Activated CD4-positive, alpha-beta T cell treated with anti-CD3 and anti-CD28 coated beads for 36 hours (primary cell): ENCODE data around the gene ARHGAP19. TPM values are rescaled to one million over a fixed set of nuclear protein-coding genes. Genes with fewer than 3 reads are reported as not detected.

Experiments used
- ATAC-seq: fragments of 200-7000 bp; cut with Tn5 transposase; one replicate; pipeline ENCODE4 v1.10.0; 2021; ENCODE audit warnings: mild to moderate bottlenecking, moderate library complexity
- CTCF ChIA-PET: fragments of 350-600 bp; sonication (Branson Sonifier 250); formaldehyde crosslinking; loops from one replicate; lab custom pipeline; 2021; ENCODE audit warnings: antibody characterized with exemption; lab: Charles Lee
- POLR2A ChIA-PET: fragments of 350-600 bp; sonication (Branson Sonifier 250); formaldehyde crosslinking; loops from one replicate; lab custom pipeline; 2021; ENCODE audit warnings: antibody characterized with exemption, inconsistent platforms; lab: Charles Lee
- DNase-seq: peaks from one replicate; pipeline ENCODE4 v3.0.0-alpha.2; 2020
- H3K27ac Mint-ChIP-seq: one replicate; pipeline ENCODE4 v1.8.0; 2021; ENCODE audit warnings: mixed read lengths
- H3K27me3 Mint-ChIP-seq: one replicate; pipeline ENCODE4 v1.8.0; 2021; ENCODE audit warnings: mixed read lengths
- H3K36me3 Mint-ChIP-seq: one replicate; pipeline ENCODE4 v1.8.0; 2021; ENCODE audit warnings: low read depth, mixed read lengths
- H3K4me1 Mint-ChIP-seq: one replicate; pipeline ENCODE4 v1.8.0; 2021; ENCODE audit warnings: mixed read lengths
- H3K4me3 Mint-ChIP-seq: one replicate; pipeline ENCODE4 v1.8.0; 2021; ENCODE audit warnings: mild to moderate bottlenecking, moderate library complexity, mixed read lengths
- H3K9me3 Mint-ChIP-seq: one replicate; pipeline ENCODE4 v1.8.0; 2021; ENCODE audit warnings: low read depth, mixed read lengths
- intact Hi-C, 2 experiments: fragments of 100-400 bp; cut with DNase I in 1 of 2; cut with micrococcal nuclease in 1 of 2; formaldehyde crosslinking; loops; one replicate each; pipeline versions ENCODE4 v1.14.2 to v1.15.1; 2022 to 2024; cut with DNase I, micrococcal nuclease
- total RNA-seq, 2 experiments: library from RNA; stranded (reverse); gene quantifications; one replicate each; pipeline ENCODE4 v1.2.3, GENCODE V29; 2021

The ARHGAP19 gene
- total RNA-seq, 2 experiments from 2014 or later: 55.9 to 70.2 TPM

- intact Hi-C loops: no loop called here
- POLR2A ChIA-PET: no interaction called here
- peaks cover 43% of the 10 kb centered on the region for H3K36me3 Mint-ChIP-seq
- H3K27me3 Mint-ChIP-seq: no peaks in the 10 kb centered on the region
- H3K4me1 Mint-ChIP-seq: peaks cover 28% of the 10 kb centered on the region
- DNase-seq (no peak), ATAC-seq (no peak)
- no peak overlapping the region for H3K27ac Mint-ChIP-seq
- H3K4me3 Mint-ChIP-seq: no peak overlapping the region
- CTCF ChIA-PET: interaction anchor here (0.6 to 1.9 kb wide), 3 partner anchors 8 to 18 kb away, joined by 3 to 5 read pairs (median 4); no protein-coding TSS in a partner anchor
- no peaks in the 10 kb centered on the region for H3K9me3 Mint-ChIP-seq
Measured at GRCh38 chr10:97228775-97229157, 63.7 kb downstream of the ARHGAP19 start.

GRCh38 chr10:97228130-97228774 lies 64.2 kb downstream of the ARHGAP19 start:
- Mint-ChIP-seq H3K4me3 (no peak overlapping the region), H3K27me3 (no peaks in the 10 kb centered on the region), H3K36me3 (peaks cover 43% of the 10 kb centered on the region), H3K9me3 (no peaks in the 10 kb centered on the region), H3K4me1 (peaks cover 28% of the 10 kb centered on the region), H3K27ac (no peak overlapping the region)
- POLR2A ChIA-PET: no interaction called here
- DNase-seq (no peak), ATAC-seq (no peak)
- intact Hi-C loops: no loop called here
- CTCF ChIA-PET: interaction anchor here (0.6 to 1.9 kb wide), 6 partner anchors 9 to 193 kb away, joined by 3 to 5 read pairs (median 3); no protein-coding TSS in a partner anchor

DNA sequence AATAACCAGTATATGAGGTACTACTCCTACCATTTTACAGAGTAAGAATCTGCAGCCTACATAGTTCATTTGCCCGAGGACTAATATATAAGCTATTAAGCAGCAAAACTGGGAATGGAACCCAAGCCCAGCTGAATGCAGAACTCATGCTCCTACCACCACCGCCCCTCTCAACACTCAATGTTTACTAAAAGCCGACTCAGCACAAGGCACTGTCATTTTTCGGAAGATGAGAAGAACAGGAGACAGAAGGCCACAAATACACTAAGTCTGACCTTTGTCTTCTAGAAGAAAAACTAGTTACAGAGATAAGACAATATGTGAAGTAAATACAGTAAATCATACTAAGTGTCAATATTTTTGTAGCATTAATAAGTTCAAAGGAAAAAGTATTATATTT lies 66.0 kb downstream of the ARHGAP19 start:
- POLR2A ChIA-PET: interaction anchor here (0.5 kb wide), 1 partner anchor 271 kb away, joined by 3 read pairs; no protein-coding TSS in a partner anchor
- ATAC-seq: no peak

DNA sequence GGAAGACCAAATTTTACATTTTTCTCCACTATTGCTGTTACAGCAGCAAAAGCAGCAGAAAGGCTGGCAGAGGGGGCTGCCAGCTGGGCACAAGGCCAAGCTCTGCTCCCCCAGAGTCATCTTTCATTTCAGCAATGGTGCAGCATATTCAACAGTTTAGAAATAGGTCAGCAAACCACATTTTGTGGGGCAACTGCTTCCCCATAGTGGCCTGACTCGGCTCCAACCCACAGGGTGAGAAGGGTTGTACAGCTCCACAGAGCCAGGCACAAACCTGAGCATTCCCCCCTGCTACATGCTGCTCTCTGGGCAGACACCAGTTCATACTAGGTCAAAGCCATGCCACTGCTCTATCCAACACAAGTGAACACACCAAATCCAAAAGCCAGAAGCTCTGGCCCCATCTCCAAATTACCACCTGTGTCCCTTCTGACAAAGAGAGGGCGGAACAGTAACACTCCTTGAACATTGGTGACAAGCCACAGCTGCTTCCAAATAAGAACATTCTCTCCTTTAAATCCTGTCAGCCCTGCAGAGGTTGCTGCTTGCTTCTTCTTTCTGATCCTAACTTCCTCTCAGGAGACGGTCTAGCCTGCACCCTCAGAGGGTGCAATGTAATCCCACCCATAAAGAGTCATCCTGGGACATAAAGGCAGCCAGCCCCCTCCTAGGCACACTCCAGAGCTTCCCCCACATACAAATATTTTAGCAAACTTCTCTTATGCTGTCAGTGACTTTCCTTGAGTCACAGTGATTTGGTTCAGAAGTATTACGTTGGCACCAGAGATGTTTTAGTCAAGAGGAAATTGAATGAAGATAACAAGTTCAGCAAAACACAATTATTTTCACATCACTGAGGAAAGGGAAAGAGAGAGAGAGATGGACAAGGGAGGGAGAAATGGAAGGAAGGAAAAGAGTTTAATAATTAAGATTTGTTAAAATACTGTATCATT lies 67.7 kb downstream of the ARHGAP19 start:
- Mint-ChIP-seq H3K4me3 (no peak overlapping the region), H3K9me3 (no peaks in the 10 kb centered on the region), H3K27ac (no peak overlapping the region), H3K36me3 (peaks cover 37% of the 10 kb centered on the region), H3K27me3 (no peaks in the 10 kb centered on the region), H3K4me1 (peaks cover 16% of the 10 kb centered on the region)
- CTCF ChIA-PET: interaction anchor here (0.7 to 2.8 kb wide), 7 partner anchors 9 to 199 kb away, joined by 3 to 13 read pairs (median 5); no protein-coding TSS in a partner anchor
- ATAC-seq (peak; percentile 63), DNase-seq (peak; percentile 18)
- intact Hi-C loops: no loop called here
- POLR2A ChIA-PET: no interaction called here

More for the DNA sequence above, 66.0 kb downstream of the ARHGAP19 start:
- intact Hi-C loops: no loop called here
- Mint-ChIP-seq H3K36me3 (peaks cover 38% of the 10 kb centered on the region), H3K27ac (no peak overlapping the region), H3K4me1 (peaks cover 27% of the 10 kb centered on the region), H3K9me3 (no peaks in the 10 kb centered on the region), H3K27me3 (no peaks in the 10 kb centered on the region), H3K4me3 (no peak overlapping the region)
- CTCF ChIA-PET: interaction anchor here (0.6 to 2.8 kb wide), 7 partner anchors 7 to 154 kb away, joined by 3 to 13 read pairs (median 4); no protein-coding TSS in a partner anchor
- DNase-seq: no peak

- intact Hi-C loops: no loop called here
- Mint-ChIP-seq H3K27me3 (no peaks in the 10 kb centered on the region), H3K4me3 (no peak overlapping the region), H3K9me3 (no peaks in the 10 kb centered on the region), H3K4me1 (peaks cover 27% of the 10 kb centered on the region), H3K36me3 (peaks cover 18% of the 10 kb centered on the region), H3K27ac (no peak overlapping the region)
- ChIA-PET CTCF (interaction anchor here (0.8 to 3.5 kb wide), 3 partner anchors 12 to 211 kb away, joined by 3 to 37 read pairs (median 16); no protein-coding TSS in a partner anchor), POLR2A (no interaction called here)
- no peak for DNase-seq
- ATAC-seq: no peak
Measured at GRCh38 chr10:97222326-97222961, 70.0 kb downstream of the ARHGAP19 start.

DNA sequence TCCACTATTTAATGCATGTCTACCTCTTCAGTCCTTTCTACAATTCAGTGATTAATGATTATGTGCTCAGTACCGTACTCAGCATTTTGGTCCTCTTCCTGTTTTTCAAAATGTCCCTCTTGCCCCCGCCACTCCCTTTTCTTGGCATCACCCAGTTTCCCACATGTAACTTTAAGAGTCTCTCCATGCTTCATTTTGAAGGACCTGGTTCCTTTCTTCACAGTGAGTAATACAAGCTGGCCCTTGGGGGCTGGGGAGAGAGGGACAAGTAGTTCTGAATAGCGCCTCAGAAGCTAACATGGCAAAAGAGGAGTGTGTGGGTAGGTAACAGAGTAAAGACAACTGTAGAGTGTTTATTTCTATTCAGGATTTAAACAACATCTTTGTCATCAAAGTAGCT lies 72.1 kb downstream of the ARHGAP19 start:
- ChIA-PET POLR2A (no interaction called here), CTCF (interaction anchor here (0.5 to 3.5 kb wide), 5 partner anchors 10 to 147 kb away, joined by 3 to 37 read pairs (median 5); no protein-coding TSS in a partner anchor)
- peak overlapping the region; percentile 3 for H3K27ac Mint-ChIP-seq

DNA sequence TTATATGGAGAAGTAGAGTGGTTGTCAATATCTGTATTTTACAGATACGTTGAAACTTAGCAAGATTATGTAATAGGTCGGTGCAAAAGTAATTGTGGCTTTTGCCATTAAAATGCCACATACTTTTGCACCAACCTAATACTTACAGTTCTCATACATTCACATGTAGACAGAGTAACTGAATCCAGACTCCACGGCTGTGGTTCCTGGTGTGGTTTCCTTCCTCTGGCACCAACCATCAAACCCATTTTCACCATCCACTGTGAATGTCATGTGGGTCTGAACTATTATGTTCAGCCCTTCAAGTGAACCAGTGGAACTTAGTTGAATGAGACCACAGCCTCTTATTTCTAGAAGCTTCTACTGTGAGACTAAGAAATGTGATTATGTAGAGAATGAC lies 75.1 kb downstream of the ARHGAP19 start:
- no peak overlapping the region for H3K4me3 Mint-ChIP-seq
- no peaks in the 10 kb centered on the region for H3K9me3 Mint-ChIP-seq
- H3K4me1 Mint-ChIP-seq: peaks cover 27% of the 10 kb centered on the region
- H3K27ac Mint-ChIP-seq: peak overlapping the region; percentile 6
- ChIA-PET CTCF (interaction anchor here (0.5 to 2.7 kb wide), 10 partner anchors 8 to 1261 kb away, joined by 3 to 18 read pairs (median 4); no protein-coding TSS in a partner anchor), POLR2A (interaction anchor here (0.6 to 1.8 kb wide), 2 partner anchors 13 to 209 kb away, joined by 3 to 8 read pairs; no protein-coding TSS in a partner anchor)
- intact Hi-C loops: loop anchor here in 1 of 2 experiments (5.0 to 10.0 kb wide), 2 partner anchors 110 to 452 kb away; no protein-coding TSS in a partner anchor
- H3K27me3 Mint-ChIP-seq: no peaks in the 10 kb centered on the region
- no peak for DNase-seq
- no peak for ATAC-seq
- peaks cover 4% of the 10 kb centered on the region for H3K36me3 Mint-ChIP-seq

More for the DNA sequence above, 72.1 kb downstream of the ARHGAP19 start:
- no peaks in the 10 kb centered on the region for H3K9me3 Mint-ChIP-seq
- intact Hi-C loops: no loop called here
- no peaks in the 10 kb centered on the region for H3K27me3 Mint-ChIP-seq
- H3K4me1 Mint-ChIP-seq: peaks cover 37% of the 10 kb centered on the region
- peaks cover 11% of the 10 kb centered on the region for H3K36me3 Mint-ChIP-seq
- H3K4me3 Mint-ChIP-seq: no peak overlapping the region
- ATAC-seq: no peak
- DNase-seq: no peak

DNA sequence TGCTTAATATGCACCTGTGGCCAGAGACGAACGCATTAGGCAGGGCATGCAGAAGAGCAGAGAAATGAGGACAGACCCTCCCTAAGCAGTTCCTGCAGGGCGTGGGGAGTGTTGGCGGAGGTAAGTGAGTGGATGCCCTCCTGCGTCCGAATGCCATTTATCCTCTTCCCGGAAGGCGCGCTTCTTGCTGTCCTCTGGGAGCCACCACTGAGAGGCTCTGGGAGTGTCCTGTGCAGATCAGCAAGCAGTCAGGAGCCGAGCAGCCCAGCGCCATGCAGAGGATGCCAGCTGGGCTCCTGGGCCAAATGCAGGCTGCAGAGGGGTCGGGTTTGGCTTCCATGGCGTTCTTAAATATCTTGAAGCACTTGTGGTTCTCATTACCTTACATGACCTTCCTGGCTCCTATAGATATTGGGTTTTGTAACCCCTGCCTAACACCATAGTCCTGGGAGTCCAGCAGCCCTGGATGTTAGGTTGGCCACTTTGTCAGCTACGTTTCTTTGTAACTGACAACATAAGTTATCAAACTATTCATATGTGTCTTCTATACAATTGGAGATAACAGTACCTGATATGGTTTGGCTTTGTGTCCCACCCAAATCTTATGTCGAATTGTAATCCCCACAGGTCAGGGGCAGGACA lies 76.7 kb downstream of the ARHGAP19 start:
- H3K9me3 Mint-ChIP-seq: no peaks in the 10 kb centered on the region
- intact Hi-C loops: loop anchor here in 1 of 2 experiments (5.0 to 10.0 kb wide), 2 partner anchors 112 to 451 kb away; no protein-coding TSS in a partner anchor
- ChIA-PET POLR2A (no interaction called here), CTCF (interaction anchor here (0.7 to 10.0 kb wide), 5 partner anchors 11 to 306 kb away, joined by 3 to 169 read pairs (median 10); no protein-coding TSS in a partner anchor)
- peaks cover 4% of the 10 kb centered on the region for H3K36me3 Mint-ChIP-seq
- ATAC-seq (no peak), DNase-seq (no peak)
- H3K4me3 Mint-ChIP-seq: no peak overlapping the region
- H3K27ac Mint-ChIP-seq: no peak overlapping the region
- H3K4me1 Mint-ChIP-seq: peaks cover 27% of the 10 kb centered on the region
- H3K27me3 Mint-ChIP-seq: no peaks in the 10 kb centered on the region

DNA sequence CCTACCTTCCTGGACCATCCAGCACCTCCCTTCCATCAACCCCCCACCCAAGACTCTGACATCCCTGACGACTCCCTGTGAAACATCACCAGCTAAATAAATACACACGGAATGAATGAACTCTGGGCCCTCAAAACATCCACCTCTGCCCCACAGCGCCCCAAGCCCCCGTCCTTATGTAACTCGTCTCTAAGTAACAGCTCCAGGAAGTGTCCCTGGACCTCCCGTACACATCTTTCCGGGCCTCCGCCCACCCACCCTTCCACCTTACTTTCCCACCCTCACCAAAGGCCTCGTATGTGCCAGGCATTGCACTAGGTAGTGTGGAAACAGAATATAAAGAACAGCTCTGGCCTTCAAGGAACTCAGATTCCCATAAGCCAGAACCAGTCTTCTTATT lies 79.0 kb downstream of the ARHGAP19 start:
- Mint-ChIP-seq H3K9me3 (no peaks in the 10 kb centered on the region), H3K27me3 (no peaks in the 10 kb centered on the region), H3K4me3 (no peak overlapping the region), H3K4me1 (peaks cover 17% of the 10 kb centered on the region), H3K27ac (no peak overlapping the region), H3K36me3 (no peaks in the 10 kb centered on the region)
- ATAC-seq (no peak), DNase-seq (no peak)
- ChIA-PET CTCF (interaction anchor here (0.6 to 10.0 kb wide), 2 partner anchors 21 to 140 kb away, joined by 3 to 169 read pairs; no protein-coding TSS in a partner anchor), POLR2A (no interaction called here)
- intact Hi-C loops: loop anchor here in 1 of 2 experiments (10.0 kb wide), 1 partner anchor 449 kb away; no protein-coding TSS in a partner anchor

GRCh38 chr10:97211229-97211628 lies 81.2 kb downstream of the ARHGAP19 start:
- no peaks in the 10 kb centered on the region for H3K4me1 Mint-ChIP-seq
- H3K27ac Mint-ChIP-seq: no peak overlapping the region
- no peak for DNase-seq
- intact Hi-C loops: loop anchor here (2.0 to 10.0 kb wide), 2 partner anchors 446 kb away; no protein-coding TSS in a partner anchor
- H3K36me3 Mint-ChIP-seq: no peaks in the 10 kb centered on the region
- ATAC-seq: no peak
- no peaks in the 10 kb centered on the region for H3K27me3 Mint-ChIP-seq
- POLR2A ChIA-PET: no interaction called here
- no peak overlapping the region for H3K4me3 Mint-ChIP-seq
- H3K9me3 Mint-ChIP-seq: no peaks in the 10 kb centered on the region
- CTCF ChIA-PET: interaction anchor here (0.5 to 10.0 kb wide), 43 partner anchors 9 to 814 kb away, joined by 3 to 169 read pairs (median 6); no protein-coding TSS in a partner anchor
